Hematopoietic multipotent progenitor cell treated with erythropoietin and hydrocortisone succinate and interleukin-3 and kit ligand, for 17 days (in vitro differentiated cells): ENCODE data around the gene CXXC5.

Source experiments
- DNase-seq: peaks from one replicate; pipeline ENCODE4 v3.0.0-alpha.2; 2015; ENCODE audit warnings: low spot score

The CXXC5 gene

GRCh38 chr5:139666551-139666950 lies 18.4 kb downstream of the CXXC5 start:
- DNase-seq = no peak

- DNase-seq = no peak
These were observed 19.0 kb downstream of the CXXC5 start for GRCh38 chr5:139667001-139667729.

- DNase-seq = no peak
These were observed 19.5 kb downstream of the CXXC5 start for GRCh38 chr5:139667730-139668063.

GRCh38 chr5:139668064-139668880 lies 20.1 kb downstream of the CXXC5 start:
- DNase-seq = peak; percentile 53

- DNase-seq = peak; percentile 26
These were observed 20.9 kb downstream of the CXXC5 start for GRCh38 chr5:139668924-139669661.

GRCh38 chr5:139669662-139670368 lies 21.7 kb downstream of the CXXC5 start:
- peak; percentile 56 for DNase-seq

- peak; percentile 66 for DNase-seq
These were observed 22.4 kb downstream of the CXXC5 start for GRCh38 chr5:139670369-139671095.

- no peak for DNase-seq
These were observed 23.1 kb downstream of the CXXC5 start for GRCh38 chr5:139671096-139671841.

- DNase-seq = no peak
These were observed 27.1 kb downstream of the CXXC5 start for GRCh38 chr5:139675213-139675612.

GRCh38 chr5:139675825-139676224 lies 27.7 kb downstream of the CXXC5 start:
- DNase-seq = no peak

- no peak for DNase-seq
These were observed 28.3 kb downstream of the CXXC5 start for GRCh38 chr5:139676406-139676805.

- no peak for DNase-seq
These were observed 29.0 kb downstream of the CXXC5 start for GRCh38 chr5:139676951-139677735.

GRCh38 chr5:139677736-139678613 lies 29.8 kb downstream of the CXXC5 start:
- DNase-seq = no peak

- DNase-seq = no peak
These were observed 30.9 kb downstream of the CXXC5 start for GRCh38 chr5:139678751-139679750.

GRCh38 chr5:139680368-139681111 lies 32.4 kb downstream of the CXXC5 start:
- no peak for DNase-seq

- DNase-seq = no peak
These were observed 32.9 kb downstream of the CXXC5 start for GRCh38 chr5:139681112-139681458.

GRCh38 chr5:139681466-139681865 lies 33.3 kb downstream of the CXXC5 start:
- DNase-seq = no peak
